ENCODE results near the gene ADAMTS2.

GRCh38 chr5:179302499-179303185 lies 42.6 kb downstream of the ADAMTS2 start:
- TF ChIP-seq, protein P1, sequence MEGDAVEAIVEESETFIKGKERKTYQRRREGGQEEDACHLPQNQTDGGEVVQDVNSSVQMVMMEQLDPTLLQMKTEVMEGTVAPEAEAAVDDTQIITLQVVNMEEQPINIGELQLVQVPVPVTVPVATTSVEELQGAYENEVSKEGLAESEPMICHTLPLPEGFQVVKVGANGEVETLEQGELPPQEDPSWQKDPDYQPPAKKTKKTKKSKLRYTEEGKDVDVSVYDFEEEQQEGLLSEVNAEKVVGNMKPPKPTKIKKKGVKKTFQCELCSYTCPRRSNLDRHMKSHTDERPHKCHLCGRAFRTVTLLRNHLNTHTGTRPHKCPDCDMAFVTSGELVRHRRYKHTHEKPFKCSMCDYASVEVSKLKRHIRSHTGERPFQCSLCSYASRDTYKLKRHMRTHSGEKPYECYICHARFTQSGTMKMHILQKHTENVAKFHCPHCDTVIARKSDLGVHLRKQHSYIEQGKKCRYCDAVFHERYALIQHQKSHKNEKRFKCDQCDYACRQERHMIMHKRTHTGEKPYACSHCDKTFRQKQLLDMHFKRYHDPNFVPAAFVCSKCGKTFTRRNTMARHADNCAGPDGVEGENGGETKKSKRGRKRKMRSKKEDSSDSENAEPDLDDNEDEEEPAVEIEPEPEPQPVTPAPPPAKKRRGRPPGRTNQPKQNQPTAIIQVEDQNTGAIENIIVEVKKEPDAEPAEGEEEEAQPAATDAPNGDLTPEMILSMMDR (IDR thresholded peaks at IDR 0.05): no peak
- TF ChIP-seq EZH2phosphoT487 (IDR thresholded peaks at IDR 0.05): no peak

All from neural progenitor cell (in vitro differentiated cells).